Heart right ventricle (tissue), 16 donors: Measurements from ENCODE around the gene NELFB. TPM values are rescaled to one million over a fixed set of nuclear protein-coding genes. Genes with fewer than 3 reads are reported as not detected.
A peak's percentile ranks its signal among the peaks of the same experiment; 100 is the strongest.

Experiments
- ATAC-seq, 8 donors: fragments of 200-7000 bp; cut with Tn5 transposase; one replicate each; pipeline ENCODE4 v1.9.1; 2020; ENCODE audit warnings: mild to moderate bottlenecking in 8 of 8, moderate library complexity in 8 of 8, moderate number of reproducible peaks in 1 of 8
- DNase-seq, 2 donors: peaks; one replicate each; pipeline ENCODE4 v3.0.0-alpha.2; 2020
- H3K27ac ChIP-seq, 10 donors: fragments of 200-600 bp; sonication (generic) in 2 of 10; one replicate each; pipeline versions ENCODE4 v1.5.0 to v1.8.0; 2020 to 2022; ENCODE audit warnings: mild to moderate bottlenecking in 3 of 10
- H3K27me3 ChIP-seq, 7 donors: fragments of 200-600 bp; one replicate each; pipeline ENCODE4 v1.8.0; 2021 to 2022; ENCODE audit warnings: mild to moderate bottlenecking in 2 of 7
- H3K36me3 ChIP-seq, 9 donors: fragments of 200-600 bp; sonication (generic) in 1 of 9; one replicate each; pipeline versions ENCODE4 v1.5.0 to v1.8.0; 2020 to 2022; ENCODE audit warnings: mild to moderate bottlenecking in 2 of 9
- H3K4me1 ChIP-seq, 9 donors: fragments of 200-600 bp; sonication (generic) in 1 of 9; one replicate each; pipeline versions ENCODE4 v1.5.0 to v1.8.0; 2020 to 2022; ENCODE audit warnings: mild to moderate bottlenecking in 4 of 9
- H3K4me3 ChIP-seq, 10 donors: fragments of 200-600 bp; sonication (generic) in 2 of 10; one replicate each; pipeline versions ENCODE4 v1.5.0 to v1.8.0; 2020 to 2022; ENCODE audit warnings: mild to moderate bottlenecking in 7 of 10, moderate library complexity in 2 of 10
- H3K9me3 ChIP-seq, 11 donors: fragments of 200-600 bp in 10 of 11; sonication (generic) in 2 of 11; one replicate each; pipeline versions ENCODE4 v1.5.0 to v1.8.0; 2013 to 2022; ENCODE audit warnings: mild to moderate bottlenecking in 2 of 11, control low read depth in 1 of 11, moderate library complexity in 1 of 11
- whole genome bisulfite sequencing, 2 donors: extraction: QIAGEN DNeasy Blood & Tissue Kit; methylation state at CpG; one replicate each; pipeline ENCODE4 v1.1.7; 2013; ENCODE audit warnings: inconsistent platforms in 1 of 2; 5-methylcytosine and 5-hydroxymethylcytosine counted together
- intact Hi-C, 10 donors: fragments of 100-400 bp; cut with DNase I; formaldehyde crosslinking; loops; one replicate each; pipeline versions ENCODE4 v1.11.1 to v1.14.2; 2022
- polyA plus RNA-seq, 2 donors: library from polyadenylated mRNA; stranded (reverse); fragments of 200-250 nt; gene quantifications; one replicate each; pipeline ENCODE4 v1.2.3, GENCODE V29; 2013
- total RNA-seq, 10 donors: library from RNA; stranded (reverse); fragmentation: NEBNext Ultra II Directional in 3 of 10; extraction: Animal tissue kit (Norgen Biotek cat#: 25700) in 3 of 10; gene quantifications; one replicate each; pipeline versions ENCODE4 v1.2.1 to v1.2.4, GENCODE V29; 2021 to 2023
- TF ChIP-seq, protein P1 (sequence below), 9 donors: fragments of 200-600 bp; sonication (generic) in 2 of 9; IDR thresholded peaks; one replicate each; pipeline versions ENCODE4 v1.5.0 to v1.8.0; 2021 to 2022; ENCODE audit warnings: antibody characterized with exemption in 9 of 9, mild to moderate bottlenecking in 5 of 9, moderate library complexity in 1 of 9
- donor health status: Arrhythmogenic right ventricular cardiomyopathy.
- donor health status: ischemic (EF 13 %, LVEDD 7.1; RV severe dilation, severe dysfunction).
- donor health status: healthy with polysubstance abuse.
- donor health status: DM: no; HTN: yes; CAD: no.
- donor health status: DM: no; HTN: no; CAD: no.
- donor health status: ischemic (EF 25% LVEDD 6.9; RV normal size, moderate dysfunction).
- donor health status: ischemic (EF 25% LVEDD 5.7; RV mildly dilated, moderate dysfunction).
- donor health status: healthy.
- donor health status: DM: yes; HTN: yes; CAD: no.
- donor health status: Ischemic cardiomyopathy.
- donor health status: ischemic (EF 35%, LVEDD 5.7; RV mildly dilated, moderate dysfunction).
- donor health status: nonischemic (EF 11% LVEDD 7.7; RV severe dilation, severe dysfunction).
- donor health status: DM: yes; HTN: yes; CAD: no.
- donor health status: PGD.
- donor health status: ischemic (EF 29% LVEDD 5.4; RV normal size, mild dysfunction).
- donor health status: nonischemic (EF 23%, LVEDD 6.1; RV moderate dilation, normal function).

Gene NELFB
- total and polyA plus RNA-seq, 12 donors = 31.5 to 52.9 (median 39.2) TPM

DNA sequence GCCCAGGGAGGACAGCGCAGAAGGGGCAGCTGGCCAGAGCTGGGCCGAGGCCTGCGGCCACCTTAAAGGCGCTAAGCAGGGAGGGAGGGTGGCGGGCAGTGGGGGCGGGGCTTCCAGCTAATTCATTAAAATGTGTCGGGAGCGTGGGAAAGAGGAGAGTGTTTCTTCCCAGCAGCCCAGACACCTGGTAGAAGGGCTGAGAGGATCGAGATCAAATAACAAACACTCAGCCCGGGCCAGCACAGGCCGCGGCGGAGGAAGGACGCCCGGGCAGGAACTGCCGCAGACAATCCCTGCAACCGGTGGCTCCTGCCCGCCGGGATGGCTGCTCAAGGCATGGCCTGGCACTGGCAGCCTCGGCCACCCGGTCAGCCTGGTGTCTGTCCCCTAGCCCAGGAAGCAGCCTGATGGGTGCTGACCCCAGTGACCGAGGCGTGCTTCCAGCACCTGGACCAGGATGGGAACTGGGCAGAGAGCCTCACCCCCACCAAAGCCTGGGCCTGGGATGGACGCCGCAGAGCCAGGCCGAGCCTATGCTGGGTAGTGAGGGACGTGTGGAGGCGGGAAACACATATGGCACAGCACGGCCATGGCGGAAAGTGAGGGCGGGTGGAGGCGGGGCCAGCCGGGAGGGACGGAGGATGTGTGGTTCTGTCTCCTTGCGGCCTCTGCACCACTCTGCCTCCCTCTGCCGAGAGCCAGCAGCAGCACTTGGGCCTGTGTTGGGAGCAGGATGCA, 50.1 kb downstream of the NELFB start:
- Histone ChIP-seq H3K27ac (peak overlapping the region; percentile 85 to 96 (median 90)), H3K36me3 (no peaks in the 10 kb centered on the region), H3K9me3 (no peaks in the 10 kb centered on the region), H3K4me1 (peaks cover 15 to 67% (median 62%) of the 10 kb centered on the region in 9 donors), H3K4me3 (peak overlapping the region in 9 of 10 donors; percentile 6 to 55 (median 44)), H3K27me3 (peaks cover 0 to 75% (median 10%) of the 10 kb centered on the region in 7 donors)
- intact Hi-C loops = no loop called here
- TF ChIP-seq, protein P1, sequence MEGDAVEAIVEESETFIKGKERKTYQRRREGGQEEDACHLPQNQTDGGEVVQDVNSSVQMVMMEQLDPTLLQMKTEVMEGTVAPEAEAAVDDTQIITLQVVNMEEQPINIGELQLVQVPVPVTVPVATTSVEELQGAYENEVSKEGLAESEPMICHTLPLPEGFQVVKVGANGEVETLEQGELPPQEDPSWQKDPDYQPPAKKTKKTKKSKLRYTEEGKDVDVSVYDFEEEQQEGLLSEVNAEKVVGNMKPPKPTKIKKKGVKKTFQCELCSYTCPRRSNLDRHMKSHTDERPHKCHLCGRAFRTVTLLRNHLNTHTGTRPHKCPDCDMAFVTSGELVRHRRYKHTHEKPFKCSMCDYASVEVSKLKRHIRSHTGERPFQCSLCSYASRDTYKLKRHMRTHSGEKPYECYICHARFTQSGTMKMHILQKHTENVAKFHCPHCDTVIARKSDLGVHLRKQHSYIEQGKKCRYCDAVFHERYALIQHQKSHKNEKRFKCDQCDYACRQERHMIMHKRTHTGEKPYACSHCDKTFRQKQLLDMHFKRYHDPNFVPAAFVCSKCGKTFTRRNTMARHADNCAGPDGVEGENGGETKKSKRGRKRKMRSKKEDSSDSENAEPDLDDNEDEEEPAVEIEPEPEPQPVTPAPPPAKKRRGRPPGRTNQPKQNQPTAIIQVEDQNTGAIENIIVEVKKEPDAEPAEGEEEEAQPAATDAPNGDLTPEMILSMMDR (IDR thresholded peaks at IDR 0.05) = peak in 2 of 9 donors; percentile 37 to 44
- peak; percentile 24 to 76 (median 54) for ATAC-seq
- 32 to 52% methylated on average over 35 to 36 of the region's 36 CpGs for WGBS, 2 donors
- peak; percentile 71 to 78 for DNase-seq

GRCh38 chr9:137305798-137306065, 50.6 kb downstream of the NELFB start:
- ATAC-seq (no peak), DNase-seq (no peak)
- H3K4me1 ChIP-seq = peaks cover 15 to 62% (median 57%) of the 10 kb centered on the region in 9 donors
- H3K36me3 ChIP-seq = no peaks in the 10 kb centered on the region
- peak overlapping the region in 9 of 10 donors; percentile 6 to 55 (median 44) for H3K4me3 ChIP-seq
- 38 to 48% methylated on average over 8 of the region's 8 CpGs for WGBS, 2 donors
- intact Hi-C loops = no loop called here
- no peaks in the 10 kb centered on the region for H3K9me3 ChIP-seq
- H3K27ac ChIP-seq = peak overlapping the region; percentile 85 to 96 (median 90)
- TF ChIP-seq, protein P1 (IDR thresholded peaks at IDR 0.05) = peak in 1 of 9 donors; percentile 6
- H3K27me3 ChIP-seq = peaks cover 0 to 70% (median 10%) of the 10 kb centered on the region in 7 donors

GRCh38 chr9:137306066-137306849, 51.1 kb downstream of the NELFB start:
- TF ChIP-seq, protein P1 (IDR thresholded peaks at IDR 0.05) = no peak
- H3K36me3 ChIP-seq = no peaks in the 10 kb centered on the region
- WGBS, 2 donors = 29 to 41% methylated on average over 29 to 30 of the region's 30 CpGs
- H3K4me1 ChIP-seq = peaks cover 15 to 63% (median 57%) of the 10 kb centered on the region in 9 donors
- peaks cover 0 to 65% (median 10%) of the 10 kb centered on the region in 7 donors for H3K27me3 ChIP-seq
- peak overlapping the region in 9 of 10 donors; percentile 6 to 55 (median 44) for H3K4me3 ChIP-seq
- H3K9me3 ChIP-seq = no peaks in the 10 kb centered on the region
- DNase-seq = peak; percentile 42 to 54
- intact Hi-C loops = no loop called here
- H3K27ac ChIP-seq = peak overlapping the region; percentile 85 to 96 (median 90)
- peak; percentile 2 to 59 (median 25) for ATAC-seq

GRCh38 chr9:137306850-137307254, 51.7 kb downstream of the NELFB start:
- DNase-seq (peak in 1 of 2 donors; percentile 41), ATAC-seq (no peak)
- peak overlapping the region; percentile 85 to 96 (median 90) for H3K27ac ChIP-seq
- TF ChIP-seq, protein P1 (IDR thresholded peaks at IDR 0.05) = no peak
- intact Hi-C loops = no loop called here
- peak overlapping the region in 6 of 10 donors; percentile 8 to 55 (median 46) for H3K4me3 ChIP-seq
- H3K36me3 ChIP-seq = no peaks in the 10 kb centered on the region
- WGBS, 2 donors = 43 to 56% methylated on average over 23 of the region's 23 CpGs
- peaks cover 15 to 68% (median 54%) of the 10 kb centered on the region in 9 donors for H3K4me1 ChIP-seq
- peaks cover 0 to 60% (median 10%) of the 10 kb centered on the region in 7 donors for H3K27me3 ChIP-seq
- H3K9me3 ChIP-seq = no peaks in the 10 kb centered on the region
